GM21723 (cell line): ENCODE measurements around the gene NAA10.

ENCODE experiments used
- ATAC-seq: cut with Tn5 transposase; IDR thresholded peaks from one replicate; pipeline ENCODE4 v1.9.1; 2021; ENCODE audit warnings: mild to moderate bottlenecking, moderate library complexity; ENCODE audit not compliant: unreplicated experiment

Gene NAA10

GRCh38 chrX:153911798-153912197 lies 23.0 kb downstream of the NAA10 start:
- no peak for ATAC-seq

- no peak for ATAC-seq
Measured at GRCh38 chrX:153910446-153910845, 24.4 kb downstream of the NAA10 start.

GRCh38 chrX:153909980-153910360 lies 24.9 kb downstream of the NAA10 start:
- ATAC-seq, result no peak

GRCh38 chrX:153909024-153909979 lies 25.5 kb downstream of the NAA10 start:
- ATAC-seq, result no peak

- no peak for ATAC-seq
Measured at GRCh38 chrX:153908219-153908860, 26.5 kb downstream of the NAA10 start.

- no peak for ATAC-seq
Measured at GRCh38 chrX:153907456-153907855, 27.4 kb downstream of the NAA10 start.

- no peak for ATAC-seq
Measured at GRCh38 chrX:153906126-153906917, 28.5 kb downstream of the NAA10 start.

GRCh38 chrX:153905481-153906095 lies 29.2 kb downstream of the NAA10 start:
- no peak for ATAC-seq

GRCh38 chrX:153903991-153904957 lies 30.6 kb downstream of the NAA10 start, which contains the start of gene AVPR2:
Gene AVPR2 (plus strand): TSS chrX:153904673. CDS start chrX:153905146, 473 bp downstream.
- no peak for ATAC-seq

- no peak for ATAC-seq
Measured at GRCh38 chrX:153903238-153903980, 31.4 kb downstream of the NAA10 start.

GRCh38 chrX:153902385-153902784 lies 32.5 kb downstream of the NAA10 start:
- ATAC-seq, result no peak

GRCh38 chrX:153901753-153902140 lies 33.1 kb downstream of the NAA10 start:
- no peak for ATAC-seq

GRCh38 chrX:153900831-153901752 lies 33.7 kb downstream of the NAA10 start:
- ATAC-seq, result peak; percentile 86

GRCh38 chrX:153897899-153898298 lies 36.9 kb downstream of the NAA10 start:
- no peak for ATAC-seq

- ATAC-seq, result no peak
Measured at GRCh38 chrX:153889123-153889522, 45.7 kb downstream of the NAA10 start.

GRCh38 chrX:153888344-153888743 lies 46.5 kb downstream of the NAA10 start:
- ATAC-seq, result no peak

- no peak for ATAC-seq
Measured at GRCh38 chrX:153887385-153887784, 47.5 kb downstream of the NAA10 start.

- ATAC-seq, result no peak
Measured at GRCh38 chrX:153886915-153887314, 47.9 kb downstream of the NAA10 start.
